CD4-positive, alpha-beta memory T cell (primary cell): Measurements from ENCODE around the gene ANKRD13C. TPM values are rescaled to one million over a fixed set of nuclear protein-coding genes. Genes with fewer than 3 reads are reported as not detected.
A peak's percentile ranks its signal among the peaks of the same experiment; 100 is the strongest.

Experiments used
- CTCF ChIA-PET: fragments of 350-600 bp; sonication (Branson Sonifier 250); formaldehyde crosslinking; loops from one replicate; lab custom pipeline; 2021; ENCODE audit warnings: inconsistent platforms; ENCODE audit not compliant: partially characterized antibody; lab: Charles Lee
- POLR2A ChIA-PET: fragments of 350-600 bp; sonication (Branson Sonifier 250); formaldehyde crosslinking; loops from one replicate; lab custom pipeline; 2021; ENCODE audit not compliant: partially characterized antibody; lab: Charles Lee
- DNase-seq, 5 donors: peaks; one replicate each; pipeline versions ENCODE4 v3.0.0 to v3.0.0-alpha.2; 2020 to 2022; ENCODE audit warnings: mixed read lengths in 1 of 5
- H3K27ac ChIP-seq: one replicate; pipeline ENCODE4 v1.7.0; 2013; ENCODE audit warnings: low read depth, low read length
- H3K27me3 ChIP-seq: 2 replicates; pipeline ENCODE4 v1.7.0; 2013; ENCODE audit warnings: mild to moderate bottlenecking, low read length, moderate library complexity; ENCODE audit not compliant: insufficient read depth
- H3K36me3 ChIP-seq: 2 replicates; pipeline ENCODE4 v1.7.0; 2013; ENCODE audit warnings: mild to moderate bottlenecking, low read length, moderate library complexity; ENCODE audit not compliant: insufficient read depth
- H3K4me1 ChIP-seq: 2 replicates; pipeline ENCODE4 v1.7.0; 2013; ENCODE audit warnings: mild to moderate bottlenecking, low read length, moderate library complexity; ENCODE audit not compliant: insufficient read depth
- H3K4me3 ChIP-seq, 2 donors: one replicate each; pipeline ENCODE4 v1.7.0; 2013; ENCODE audit warnings: low read length in 2 of 2, mild to moderate bottlenecking in 1 of 2
- H3K9me3 ChIP-seq, 2 donors: one replicate each; pipeline ENCODE4 v1.7.0; 2013; ENCODE audit warnings: low read length in 2 of 2, control low read depth in 1 of 2; ENCODE audit not compliant: control insufficient read depth in 1 of 2
- H3K27ac Mint-ChIP-seq, 7 donors: one replicate each; pipeline ENCODE4 v1.8.0; 2020 to 2021; ENCODE audit warnings: mixed read lengths in 7 of 7, mild to moderate bottlenecking in 6 of 7, inconsistent platforms in 3 of 7, moderate library complexity in 3 of 7
- H3K27me3 Mint-ChIP-seq, 2 donors: one replicate each; pipeline ENCODE4 v1.8.0; 2020 to 2021; ENCODE audit warnings: mixed read lengths in 2 of 2
- H3K36me3 Mint-ChIP-seq, 2 donors: one replicate each; pipeline ENCODE4 v1.8.0; 2020 to 2021; ENCODE audit warnings: mixed read lengths in 2 of 2, inconsistent platforms in 1 of 2, mild to moderate bottlenecking in 1 of 2
- H3K4me1 Mint-ChIP-seq, 4 donors: one replicate each; pipeline ENCODE4 v1.8.0; 2020 to 2021; ENCODE audit warnings: mixed read lengths in 4 of 4, mild to moderate bottlenecking in 1 of 4
- H3K4me3 Mint-ChIP-seq, 8 donors: one replicate each; pipeline ENCODE4 v1.8.0; 2020 to 2021; ENCODE audit warnings: mixed read lengths in 8 of 8, mild to moderate bottlenecking in 7 of 8, moderate library complexity in 6 of 8, inconsistent platforms in 3 of 8
- H3K9me3 Mint-ChIP-seq, 8 donors: one replicate each; pipeline ENCODE4 v1.8.0; 2020 to 2021; ENCODE audit warnings: mixed read lengths in 8 of 8, mild to moderate bottlenecking in 5 of 8, inconsistent platforms in 3 of 8, moderate library complexity in 1 of 8
- intact Hi-C: fragments of 100-400 bp; cut with micrococcal nuclease; formaldehyde crosslinking; loops from one replicate; pipeline ENCODE4 v1.15.1; 2023
- polyA plus RNA-seq, 2 donors: library from polyadenylated mRNA; unstranded; fragments of 300-500 nt; fragmentation: Illumina TruSeq; gene quantifications; one replicate each; pipeline ENCODE4 v1.2.3, GENCODE V29; 2021
- total RNA-seq, 2 experiments: library from RNA; stranded (reverse); gene quantifications; one replicate each; pipeline ENCODE4 v1.2.3, GENCODE V29; 2021

ANKRD13C gene
- total and polyA plus RNA-seq, 4 experiments from 2014 or later, result 12.9 to 34.0 (median 22.9) TPM

DNA sequence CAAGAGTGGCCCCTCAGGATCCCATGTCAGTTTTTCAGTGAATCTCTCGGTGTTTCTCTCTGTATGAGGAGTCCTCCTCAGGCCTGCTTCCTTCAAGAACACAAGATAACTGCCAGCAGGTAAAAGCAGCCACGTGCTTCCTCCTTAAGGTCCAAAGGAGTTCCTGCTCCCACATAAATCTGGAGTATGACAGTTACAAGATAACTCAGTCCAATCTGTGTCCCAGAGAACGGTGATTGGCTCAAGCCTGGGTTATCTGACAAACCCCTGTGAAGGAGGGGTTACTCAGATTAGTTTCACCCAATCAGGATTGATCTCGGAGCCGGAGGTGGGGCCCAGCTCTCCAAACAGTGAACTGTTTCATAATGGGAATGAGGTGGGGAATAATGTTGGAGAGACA lies 5.8 kb upstream of the ANKRD13C start:
- no peaks in the 10 kb centered on the region for H3K27me3 Mint-ChIP-seq
- POLR2A ChIA-PET, result no interaction called here

GRCh38 chr1:70358921-70359564 lies 4.5 kb upstream of the ANKRD13C start:
- no peaks in the 10 kb centered on the region for H3K27me3 ChIP-seq
- peaks cover 0 to 5% (median 0%) of the 10 kb centered on the region in 8 donors for H3K9me3 Mint-ChIP-seq
- ChIA-PET CTCF (no interaction called here), POLR2A (interaction anchor here (2.0 kb wide), 1 partner anchor 52 kb away, joined by 6 read pairs; the partner anchor contains the start of gene CTH)
- peaks cover 6 to 9% of the 10 kb centered on the region in 2 donors for H3K36me3 Mint-ChIP-seq
- intact Hi-C loops, result no loop called here
- H3K4me3 Mint-ChIP-seq, result no peak overlapping the region
- no peaks in the 10 kb centered on the region for H3K27me3 Mint-ChIP-seq
- H3K27ac Mint-ChIP-seq, result no peak overlapping the region
- no peaks in the 10 kb centered on the region for H3K9me3 ChIP-seq
- no peaks in the 10 kb centered on the region for H3K36me3 ChIP-seq
- no peak for DNase-seq
- peaks cover 9 to 18% (median 12%) of the 10 kb centered on the region in 4 donors for H3K4me1 Mint-ChIP-seq
- H3K4me3 ChIP-seq, result no peak overlapping the region
- peaks cover 8% of the 10 kb centered on the region for H3K4me1 ChIP-seq
- no peak overlapping the region for H3K27ac ChIP-seq

More for the DNA sequence above, 5.8 kb upstream of the ANKRD13C start:
- Mint-ChIP-seq H3K9me3 (peaks cover 0 to 1% (median 0%) of the 10 kb centered on the region in 8 donors), H3K4me3 (no peak overlapping the region), H3K27ac (no peak overlapping the region), H3K4me1 (peaks cover 4 to 6% (median 5%) of the 10 kb centered on the region in 4 donors), H3K36me3 (peaks cover 0 to 6% of the 10 kb centered on the region in 2 donors)
- no peaks in the 10 kb centered on the region for H3K27me3 ChIP-seq
- intact Hi-C loops, result no loop called here
- no peaks in the 10 kb centered on the region for H3K9me3 ChIP-seq
- H3K4me3 ChIP-seq, result no peak overlapping the region
- H3K36me3 ChIP-seq, result no peaks in the 10 kb centered on the region
- H3K4me1 ChIP-seq, result peaks cover 3% of the 10 kb centered on the region
- DNase-seq, result no peak
- no peak overlapping the region for H3K27ac ChIP-seq
- CTCF ChIA-PET, result no interaction called here

DNA sequence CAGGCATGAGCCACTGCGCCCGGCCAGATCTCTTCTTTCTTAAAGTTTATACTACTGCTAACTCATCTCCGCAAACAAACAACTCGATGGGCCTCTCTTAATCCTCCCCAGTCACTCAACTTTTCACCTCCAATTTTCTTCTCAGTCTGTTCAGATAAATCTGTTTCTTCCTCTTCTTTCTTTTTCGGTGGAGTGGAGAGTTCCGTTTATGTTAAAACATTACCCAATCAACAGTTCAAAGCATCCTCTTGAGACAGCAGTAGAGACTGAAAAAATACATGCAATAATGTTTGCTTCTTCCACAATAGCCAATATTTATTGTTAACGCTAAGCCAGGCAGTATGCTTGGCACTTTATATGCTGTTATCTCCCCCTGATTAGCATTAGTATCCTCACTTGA lies 1.4 kb upstream of the ANKRD13C start:
- Mint-ChIP-seq H3K4me1 (peaks cover 20 to 41% (median 32%) of the 10 kb centered on the region in 4 donors), H3K36me3 (peaks cover 0 to 17% of the 10 kb centered on the region in 2 donors), H3K27me3 (no peaks in the 10 kb centered on the region), H3K27ac (peak overlapping the region; percentile 54 to 100 (median 96)), H3K4me3 (peak overlapping the region; percentile 33 to 97 (median 73)), H3K9me3 (peaks cover 0 to 5% (median 0%) of the 10 kb centered on the region in 8 donors)
- ChIA-PET CTCF (no interaction called here), POLR2A (interaction anchor here (2.7 to 3.9 kb wide), 3 partner anchors 56 to 150 kb away, joined by 15 to 100 read pairs (median 44); partner anchors contain the start of genes CTH, LRRC40 and SRSF11)
- no peak for DNase-seq
- H3K36me3 ChIP-seq, result no peaks in the 10 kb centered on the region
- H3K4me1 ChIP-seq, result peaks cover 31% of the 10 kb centered on the region
- H3K4me3 ChIP-seq, result no peak overlapping the region
- H3K27me3 ChIP-seq, result no peaks in the 10 kb centered on the region
- no peak overlapping the region for H3K27ac ChIP-seq
- intact Hi-C loops, result no loop called here
- H3K9me3 ChIP-seq, result no peaks in the 10 kb centered on the region

DNA sequence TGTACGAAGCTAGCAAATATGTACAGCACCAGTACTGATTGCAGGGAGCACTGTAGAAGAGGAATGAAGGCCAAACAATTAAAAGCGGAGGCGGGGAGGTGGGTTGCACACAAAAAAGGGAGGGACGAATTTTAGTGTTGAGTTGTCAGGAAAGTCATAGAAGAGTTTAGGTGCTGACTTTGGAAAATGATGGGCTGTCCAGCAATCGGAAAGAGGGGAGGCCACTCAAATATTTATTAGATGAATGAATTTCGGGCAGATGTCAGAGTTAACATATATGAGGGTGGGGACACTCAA lies 537 bp upstream of the ANKRD13C start:
- ChIA-PET CTCF (interaction anchor here (1.0 to 1.6 kb wide), 2 partner anchors 56 to 134 kb away, joined by 4 to 12 read pairs; partner anchors contain the start of genes CTH and SRSF11), POLR2A (interaction anchor here (0.7 to 3.9 kb wide), 12 partner anchors 11 to 726 kb away, joined by 3 to 100 read pairs (median 5); partner anchors contain the start of genes CTH, LRRC40, SRSF11 and ZRANB2)
- Histone ChIP-seq H3K9me3 (no peaks in the 10 kb centered on the region), H3K36me3 (no peaks in the 10 kb centered on the region), H3K4me1 (peaks cover 40% of the 10 kb centered on the region), H3K4me3 (peak overlapping the region; percentile 15 to 89), H3K27me3 (no peaks in the 10 kb centered on the region), H3K27ac (peak overlapping the region; percentile 92)
- H3K4me3 Mint-ChIP-seq, result peak overlapping the region; percentile 90 to 99 (median 95)
- intact Hi-C loops, result no loop called here
- peaks cover 22 to 48% (median 38%) of the 10 kb centered on the region in 4 donors for H3K4me1 Mint-ChIP-seq
- peak overlapping the region; percentile 96 to 100 (median 99) for H3K27ac Mint-ChIP-seq
- peaks cover 3 to 20% of the 10 kb centered on the region in 2 donors for H3K36me3 Mint-ChIP-seq
- H3K27me3 Mint-ChIP-seq, result no peaks in the 10 kb centered on the region
- H3K9me3 Mint-ChIP-seq, result peaks cover 0 to 5% (median 0%) of the 10 kb centered on the region in 8 donors
- DNase-seq, result no peak

DNA sequence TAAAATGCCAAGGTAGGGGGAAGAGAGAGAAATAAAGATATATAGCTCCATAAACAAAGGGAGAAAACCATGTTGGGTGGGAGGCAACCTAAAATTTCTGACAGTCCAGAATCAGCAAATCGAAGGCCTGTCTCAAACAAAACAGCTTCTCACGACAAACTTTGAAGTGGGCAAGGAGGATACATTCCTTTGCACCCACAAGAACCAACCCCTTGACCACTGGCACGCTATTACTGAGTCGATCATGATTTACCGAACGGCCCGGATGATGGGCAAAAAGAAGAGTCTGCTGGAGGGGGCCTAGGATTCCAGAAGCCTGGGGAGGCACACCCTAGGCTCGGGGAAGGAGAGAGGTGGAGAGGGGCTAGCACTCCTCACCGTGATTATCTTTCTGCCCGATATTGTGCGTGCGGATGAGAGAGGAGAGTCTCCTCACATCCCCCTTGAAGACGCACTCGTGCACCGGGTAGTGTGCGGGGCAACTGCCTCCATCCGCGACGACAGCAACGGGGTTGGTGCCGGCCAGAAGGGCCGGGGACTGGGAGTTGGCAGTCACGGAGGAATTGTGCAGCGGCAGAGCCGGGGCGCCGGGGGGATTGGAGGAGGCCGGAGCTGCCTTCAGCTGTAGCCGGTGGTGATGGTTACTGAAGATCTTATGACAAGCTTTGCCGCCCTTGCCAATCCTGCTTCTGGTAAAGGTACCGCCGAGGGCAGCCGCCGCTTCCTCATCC lies 756 bp downstream of the ANKRD13C start:
- Histone ChIP-seq H3K36me3 (no peaks in the 10 kb centered on the region), H3K27ac (peak overlapping the region; percentile 92), H3K27me3 (no peaks in the 10 kb centered on the region), H3K9me3 (no peaks in the 10 kb centered on the region), H3K4me1 (peaks cover 53% of the 10 kb centered on the region), H3K4me3 (peak overlapping the region; percentile 18 to 89)
- peak overlapping the region; percentile 96 to 100 (median 99) for H3K27ac Mint-ChIP-seq
- H3K36me3 Mint-ChIP-seq, result peaks cover 3 to 24% of the 10 kb centered on the region in 2 donors
- intact Hi-C loops, result loop anchor here (1.0 kb wide), 4 partner anchors 58 to 728 kb away; partner anchors contain the start of genes CTH, LRRC40, SRSF11 and ZRANB2
- ChIA-PET CTCF (interaction anchor here (1.0 to 1.6 kb wide), 4 partner anchors 36 to 132 kb away, joined by 3 to 12 read pairs (median 4); partner anchors contain the start of genes CTH and SRSF11), POLR2A (interaction anchor here (1.0 to 3.9 kb wide), 9 partner anchors 10 to 727 kb away, joined by 4 to 100 read pairs (median 8); partner anchors contain the start of genes CTH, LRRC40, SRSF11 and ZRANB2)
- peaks cover 0 to 5% (median 0%) of the 10 kb centered on the region in 8 donors for H3K9me3 Mint-ChIP-seq
- H3K4me1 Mint-ChIP-seq, result peaks cover 30 to 60% (median 46%) of the 10 kb centered on the region in 4 donors
- no peaks in the 10 kb centered on the region for H3K27me3 Mint-ChIP-seq
- peak overlapping the region; percentile 90 to 99 (median 95) for H3K4me3 Mint-ChIP-seq
- DNase-seq, result peak in 2 of 5 donors; percentile 4 to 9

GRCh38 chr1:70353044-70353443 lies 1.5 kb downstream of the ANKRD13C start:
- Histone ChIP-seq H3K4me1 (peaks cover 60% of the 10 kb centered on the region), H3K9me3 (no peaks in the 10 kb centered on the region), H3K4me3 (peak overlapping the region; percentile 18 to 89), H3K27ac (no peak overlapping the region), H3K36me3 (no peaks in the 10 kb centered on the region), H3K27me3 (no peaks in the 10 kb centered on the region)
- Mint-ChIP-seq H3K4me3 (peak overlapping the region; percentile 90 to 99 (median 95)), H3K36me3 (peaks cover 3 to 24% of the 10 kb centered on the region in 2 donors), H3K4me1 (peaks cover 36 to 67% (median 51%) of the 10 kb centered on the region in 4 donors), H3K9me3 (peaks cover 0 to 5% (median 0%) of the 10 kb centered on the region in 8 donors), H3K27ac (peak overlapping the region; percentile 96 to 100 (median 99)), H3K27me3 (no peaks in the 10 kb centered on the region)
- intact Hi-C loops, result no loop called here
- CTCF ChIA-PET, result interaction anchor here (1.3 kb wide), 1 partner anchor 57 kb away, joined by 3 read pairs; no protein-coding TSS in a partner anchor
- DNase-seq, result no peak
- POLR2A ChIA-PET, result interaction anchor here (2.7 to 3.9 kb wide), 3 partner anchors 59 to 147 kb away, joined by 15 to 100 read pairs (median 44); partner anchors contain the start of genes CTH, LRRC40 and SRSF11
